ENCODE results near the gene ASTN2.

Gene ASTN2

GRCh38 chr9:116496167-116496566 is 918.7 kb downstream of the ASTN2 start:
- Histone ChIP-seq H2AFZ (ENCODE audit: low read depth, low read length) (no peak overlapping the region), H3K36me3 (ENCODE audit: insufficient read depth, low read length) (no peaks in the 10 kb centered on the region), H3K9ac (ENCODE audit: low read depth, low read length) (no peak overlapping the region), H4K20me1 (ENCODE audit: insufficient read depth, low read length) (no peaks in the 10 kb centered on the region), H3K27ac (ENCODE audit: low read length) (no peak overlapping the region), H3K9me3 (ENCODE audit: insufficient read depth, low read length, severe bottlenecking) (no peaks in the 10 kb centered on the region), H3K4me3 (ENCODE audit: low read depth in 1 of 2, low read length in 2 of 2) (no peak overlapping the region), H3K4me1 (ENCODE audit: insufficient read depth, low read length) (no peaks in the 10 kb centered on the region), H3K27me3 (ENCODE audit: insufficient read depth, low read length, poor library complexity) (no peaks in the 10 kb centered on the region), H3K4me2 (ENCODE audit: insufficient read depth, low read length) (no peak overlapping the region), H3K79me2 (ENCODE audit: insufficient read depth, low read length) (no peaks in the 10 kb centered on the region)
- no peak for TF ChIP-seq CTCF (IDR thresholded peaks at IDR 0.05; ENCODE audit: borderline replicate concordance, extremely low read depth, low read length, poor library complexity, severe bottlenecking)
- no peak for ATAC-seq (ENCODE audit: insufficient read depth, low read depth)
- no peak for DNase-seq

GRCh38 chr9:116495725-116496124 is 919.1 kb downstream of the ASTN2 start:
- Histone ChIP-seq H3K4me2 (ENCODE audit: insufficient read depth, low read length) (no peak overlapping the region), H3K9me3 (ENCODE audit: insufficient read depth, low read length, severe bottlenecking) (no peaks in the 10 kb centered on the region), H3K36me3 (ENCODE audit: insufficient read depth, low read length) (no peaks in the 10 kb centered on the region), H2AFZ (ENCODE audit: low read depth, low read length) (no peak overlapping the region), H4K20me1 (ENCODE audit: insufficient read depth, low read length) (no peaks in the 10 kb centered on the region), H3K27me3 (ENCODE audit: insufficient read depth, low read length, poor library complexity) (no peaks in the 10 kb centered on the region), H3K27ac (ENCODE audit: low read length) (no peak overlapping the region), H3K79me2 (ENCODE audit: insufficient read depth, low read length) (no peaks in the 10 kb centered on the region), H3K4me3 (ENCODE audit: low read depth in 1 of 2, low read length in 2 of 2) (no peak overlapping the region), H3K4me1 (ENCODE audit: insufficient read depth, low read length) (no peaks in the 10 kb centered on the region), H3K9ac (ENCODE audit: low read depth, low read length) (no peak overlapping the region)
- DNase-seq (no peak), ATAC-seq (ENCODE audit: insufficient read depth, low read depth) (no peak)
- TF ChIP-seq EZH2 (IDR thresholded peaks at IDR 0.05; ENCODE audit: borderline replicate concordance, low read depth, low read length, severe bottlenecking) = no peak
- TF ChIP-seq CTCF (IDR thresholded peaks at IDR 0.05; ENCODE audit: borderline replicate concordance, extremely low read depth, low read length, poor library complexity, severe bottlenecking) = no peak

GRCh38 chr9:116494815-116495634 is 919.8 kb downstream of the ASTN2 start:
- no peaks in the 10 kb centered on the region for H3K36me3 ChIP-seq (ENCODE audit: insufficient read depth, low read length)
- TF ChIP-seq EZH2 (IDR thresholded peaks at IDR 0.05; ENCODE audit: borderline replicate concordance, low read depth, low read length, severe bottlenecking) (no peak), CTCF (IDR thresholded peaks at IDR 0.05; ENCODE audit: borderline replicate concordance, extremely low read depth, low read length, poor library complexity, severe bottlenecking) (peak; percentile 66)
- no peaks in the 10 kb centered on the region for H3K9me3 ChIP-seq (ENCODE audit: insufficient read depth, low read length, severe bottlenecking)
- no peaks in the 10 kb centered on the region for H4K20me1 ChIP-seq (ENCODE audit: insufficient read depth, low read length)
- H3K27me3 ChIP-seq (ENCODE audit: insufficient read depth, low read length, poor library complexity) = no peaks in the 10 kb centered on the region
- H2AFZ ChIP-seq (ENCODE audit: low read depth, low read length) = no peak overlapping the region
- ATAC-seq (ENCODE audit: insufficient read depth, low read depth) (no peak), DNase-seq (peak; percentile 17)
- H3K27ac ChIP-seq (ENCODE audit: low read length) = no peak overlapping the region
- H3K79me2 ChIP-seq (ENCODE audit: insufficient read depth, low read length) = no peaks in the 10 kb centered on the region
- H3K9ac ChIP-seq (ENCODE audit: low read depth, low read length) = no peak overlapping the region
- no peaks in the 10 kb centered on the region for H3K4me1 ChIP-seq (ENCODE audit: insufficient read depth, low read length)
- no peak overlapping the region for H3K4me3 ChIP-seq (ENCODE audit: low read depth in 1 of 2, low read length in 2 of 2)
- no peak overlapping the region for H3K4me2 ChIP-seq (ENCODE audit: insufficient read depth, low read length)

Measured in DND-41 (cell line).